Mucosa of descending colon (tissue), 3 donors: ENCODE results near the gene PPARD. TPM values are rescaled to one million over a fixed set of nuclear protein-coding genes. Genes with fewer than 3 reads are reported as not detected.
A peak's percentile ranks its signal among the peaks of the same experiment; 100 is the strongest.

Source experiments
- ATAC-seq: fragments of 200-7000 bp; cut with Tn5 transposase; one replicate; pipeline ENCODE4 v1.9.1; 2020; ENCODE audit warnings: mild to moderate bottlenecking, moderate library complexity
- DNase-seq, 3 donors: peaks; one replicate each; pipeline ENCODE4 v3.0.0-alpha.2; 2020
- H3K36me3 ChIP-seq: fragments of 200-600 bp; one replicate; pipeline ENCODE4 v1.8.0; 2021; ENCODE audit warnings: low read depth, mild to moderate bottlenecking
- H3K4me1 ChIP-seq: fragments of 200-600 bp; one replicate; pipeline ENCODE4 v1.8.0; 2021; ENCODE audit warnings: low read depth, mild to moderate bottlenecking
- H3K4me3 ChIP-seq: fragments of 200-600 bp; one replicate; pipeline ENCODE4 v1.8.0; 2021; ENCODE audit warnings: mild to moderate bottlenecking
- H3K9me3 ChIP-seq: fragments of 200-600 bp; one replicate; pipeline ENCODE4 v1.8.0; 2021; ENCODE audit warnings: mild to moderate bottlenecking
- CTCF ChIP-seq: fragments of 200-600 bp; IDR thresholded peaks from one replicate; pipeline ENCODE4 v1.8.0; 2022; ENCODE audit warnings: antibody characterized with exemption, mild to moderate bottlenecking
- intact Hi-C, 2 donors: fragments of 100-400 bp; cut with DNase I in 1 of 2; cut with micrococcal nuclease in 1 of 2; formaldehyde crosslinking; loops; one replicate each; pipeline versions ENCODE4 v1.11.0 to v1.11.1; 2022; cut with DNase I, micrococcal nuclease
- total RNA-seq, 3 donors: library from RNA; stranded (reverse); fragmentation: NEBNext Ultra II Directional in 2 of 3; extraction: Animal tissue kit (Norgen Biotek cat#: 25700) in 2 of 3; gene quantifications; one replicate each; pipeline versions ENCODE4 v1.2.1 to v1.2.4, GENCODE V29; 2021 to 2023
- donor health status: DM: no; HTN: no; CAD: no; lungs with moderate emphysema.
- donor health status: DM: no; HTN: no; CAD: no.
- donor health status: DM: no; HTN: yes; CAD: no.

Gene PPARD
- total RNA-seq, 3 donors from 2014 or later, result 44.4 to 66.7 (median 65.6) TPM

- Histone ChIP-seq H3K9me3 (no peaks in the 10 kb centered on the region), H3K4me1 (peaks cover 41% of the 10 kb centered on the region), H3K36me3 (no peaks in the 10 kb centered on the region), H3K4me3 (no peak overlapping the region)
- peak; percentile 91 to 93 (median 92) for DNase-seq
- no peak for TF ChIP-seq CTCF
- peak; percentile 83 for ATAC-seq
- intact Hi-C loops, result no loop called here
These were observed 49.8 kb downstream of the PPARD start for GRCh38 chr6:35392111-35392702.

- intact Hi-C loops, result no loop called here
- DNase-seq (no peak), ATAC-seq (no peak)
- Histone ChIP-seq H3K9me3 (no peaks in the 10 kb centered on the region), H3K4me1 (peaks cover 40% of the 10 kb centered on the region), H3K36me3 (no peaks in the 10 kb centered on the region), H3K4me3 (no peak overlapping the region)
- TF ChIP-seq CTCF, result no peak
These were observed 50.7 kb downstream of the PPARD start for GRCh38 chr6:35392773-35393672.

GRCh38 chr6:35396991-35397390 lies 54.6 kb downstream of the PPARD start:
- no peak for TF ChIP-seq CTCF
- ATAC-seq, result peak; percentile 33
- Histone ChIP-seq H3K36me3 (no peaks in the 10 kb centered on the region), H3K9me3 (no peaks in the 10 kb centered on the region), H3K4me1 (peaks cover 9% of the 10 kb centered on the region), H3K4me3 (no peak overlapping the region)
- intact Hi-C loops, result no loop called here
- DNase-seq, result no peak

GRCh38 chr6:35397806-35398418 lies 55.6 kb downstream of the PPARD start:
- Histone ChIP-seq H3K4me1 (peaks cover 1% of the 10 kb centered on the region), H3K4me3 (no peak overlapping the region), H3K9me3 (no peaks in the 10 kb centered on the region), H3K36me3 (no peaks in the 10 kb centered on the region)
- DNase-seq (no peak), ATAC-seq (no peak)
- TF ChIP-seq CTCF, result no peak
- intact Hi-C loops, result no loop called here

- DNase-seq, result no peak
- intact Hi-C loops, result no loop called here
- no peak overlapping the region for H3K4me3 ChIP-seq
- H3K36me3 ChIP-seq, result no peaks in the 10 kb centered on the region
- H3K9me3 ChIP-seq, result no peaks in the 10 kb centered on the region
- TF ChIP-seq CTCF, result no peak
- no peak for ATAC-seq
- no peaks in the 10 kb centered on the region for H3K4me1 ChIP-seq
These were observed 56.2 kb downstream of the PPARD start for GRCh38 chr6:35398526-35398925.
